H1 (cell line): ENCODE measurements around the gene NIPAL1. TPM values are rescaled to one million over a fixed set of nuclear protein-coding genes. Genes with fewer than 3 reads are reported as not detected.

Experiments used
- CHD7 ChIP-seq: fragments of 300-600 bp; sonication (generic); IDR thresholded peaks from 2 replicates; pipeline ENCODE4 v1.7.1; 2012; ENCODE audit warnings: low read length, moderate library complexity, mild to moderate bottlenecking, inconsistent platforms; ENCODE audit not compliant: insufficient replicate concordance
- HDAC6 ChIP-seq: IDR thresholded peaks from one replicate; pipeline ENCODE4 v1.7.1; 2012; ENCODE audit warnings: low read depth, mild to moderate bottlenecking, inconsistent platforms, low read length, moderate library complexity
- polyA plus RNA-seq, 7 experiments: library from polyadenylated mRNA; depleted of rRNA in 3 of 7; stranded (reverse) in 5 of 7; unstranded in 2 of 7; fragments of >200 nt in 5 of 7; fragments of 200-250 nt in 2 of 7; gene quantifications; 1 replicate in 5 of 7; 2 replicates in 1 of 7; 4 replicates in 1 of 7; pipeline versions ENCODE4 v1.2.1 to v1.2.3, GENCODE V29; 2011 to 2013; ENCODE audit warnings: missing spikeins in 2 of 7, mixed read lengths in 2 of 7
- total RNA-seq: library from RNA; stranded (reverse); fragmentation: NEBNext Ultra II Directional; extraction: Animal tissue kit (Norgen Biotek cat#: 25700); gene quantifications from 2 replicates; pipeline ENCODE4 v1.2.1, GENCODE V29; 2021

NIPAL1 gene
- total and polyA plus RNA-seq, 2 of the 8 experiments (the other 6 are each of a cell fraction or from before 2014, with no cell fraction given) = 1.4 to 4.9 TPM

GRCh38 chr4:48058617-48059530 is 42.3 kb downstream of the NIPAL1 start (continued):
- no peak for TF ChIP-seq CHD7
- TF ChIP-seq HDAC6 = no peak
- TF ChIP-seq, all 59 proteins: peak for 0
